Measurements from ENCODE around the gene ABCD3. TPM values are rescaled to one million over a fixed set of nuclear protein-coding genes. Genes with fewer than 3 reads are reported as not detected.
A peak's percentile ranks its signal among the peaks of the same experiment; 100 is the strongest.

The ABCD3 gene
- total and polyA plus RNA-seq, 2 of the 13 experiments (the other 11 are each of a cell fraction or from before 2014, with no cell fraction given): 27.5 to 166 TPM

DNA sequence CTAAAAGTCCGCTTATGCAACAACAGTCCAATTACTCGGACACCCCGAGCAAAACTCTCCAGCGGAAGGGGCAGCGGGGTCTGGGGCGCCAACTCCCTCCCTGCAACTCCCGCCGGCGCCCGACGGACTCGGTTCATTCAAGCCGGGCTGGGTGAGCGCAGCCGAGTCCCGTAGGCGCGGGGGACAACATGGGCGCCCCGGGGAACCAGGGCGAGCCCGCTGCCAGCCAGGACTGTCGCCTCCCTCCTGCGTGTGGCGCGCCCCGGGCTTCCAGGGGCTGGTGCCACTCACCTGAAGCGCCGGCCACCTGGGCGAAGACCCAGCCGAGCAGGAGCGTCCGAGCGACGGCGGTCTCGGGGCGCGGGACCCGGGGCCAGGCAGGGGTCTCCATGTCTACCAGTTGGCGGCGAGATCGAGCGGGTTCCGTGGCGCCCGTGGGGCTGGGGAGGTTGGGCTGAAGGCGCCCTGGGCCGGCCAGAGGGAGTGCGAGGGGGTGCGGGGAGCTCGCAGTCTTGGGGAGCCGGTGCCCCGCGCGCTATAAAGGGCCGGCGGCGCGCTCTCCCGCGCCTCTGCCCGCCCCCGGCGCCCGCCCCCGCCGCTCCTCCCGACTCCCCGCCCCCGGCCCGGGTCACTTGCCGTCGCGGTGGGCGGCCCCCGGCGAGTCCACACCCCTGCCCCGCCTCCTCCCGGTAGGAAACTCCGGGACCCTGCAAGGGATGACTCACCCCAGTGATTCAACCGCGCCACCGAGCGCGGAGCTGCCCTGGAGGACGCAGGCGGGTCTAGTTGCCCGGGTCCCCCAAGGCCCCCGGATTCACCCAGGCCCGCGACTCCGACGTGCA lies 123.3 kb downstream of the ABCD3 start, which contains the start of gene F3 (continued):
- TF ChIP-seq ARID4A (CRISPR knock-in tag; IDR thresholded peaks at IDR 0.05; ENCODE audit: borderline replicate concordance) (peak; percentile 67; the same call in 1 of the 2 replicates), ZNF296 (CRISPR knock-in tag; conservative IDR thresholded peaks at IDR 0.05) (no peak), SMYD3 (CRISPR knock-in tag; IDR thresholded peaks at IDR 0.05) (no peak), IRF2 (CRISPR knock-in tag; IDR thresholded peaks at IDR 0.05) (peak; percentile 57; the same call in 1 of the 2 replicates), NR2F2 (IDR thresholded peaks at IDR 0.05; ENCODE audit: borderline replicate concordance, low read depth) (no peak), ZNF337 (CRISPR knock-in tag; IDR thresholded peaks at IDR 0.05; ENCODE audit: borderline replicate concordance, low read depth) (no peak), HNRNPUL1 (IDR thresholded peaks at IDR 0.05; ENCODE audit: low read depth, low read length) (no peak), GABPB1 (CRISPR knock-in tag; IDR thresholded peaks at IDR 0.05) (peak; percentile 58; the same call in 1 of the 2 replicates), ZNF44 (CRISPR knock-in tag; IDR thresholded peaks at IDR 0.05) (no peak), KAT8 (CRISPR knock-in tag; IDR thresholded peaks at IDR 0.05) (peak; percentile 25; the same call in 1 of the 2 replicates), U2AF1 (optimal IDR thresholded peaks at IDR 0.05; ENCODE audit: low read depth, low read length) (no peak), MEIS2 (CRISPR knock-in tag; IDR thresholded peaks at IDR 0.05) (no peak), EED (CRISPR knock-in tag; IDR thresholded peaks at IDR 0.05) (no peak), NAIF1 (CRISPR knock-in tag; IDR thresholded peaks at IDR 0.05; ENCODE audit: borderline replicate concordance) (no peak), HIVEP1 (CRISPR knock-in tag; IDR thresholded peaks at IDR 0.05) (peak; percentile 85), CBFB (CRISPR knock-in tag; IDR thresholded peaks at IDR 0.05) (no peak), TCF7 (IDR thresholded peaks at IDR 0.05; ENCODE audit: low read depth) (no peak), TBX2 (CRISPR knock-in tag; IDR thresholded peaks at IDR 0.05; ENCODE audit: borderline replicate concordance) (no peak; the same call in 1 of the 2 replicates), ZNF670 (CRISPR knock-in tag; IDR thresholded peaks at IDR 0.05; ENCODE audit: borderline replicate concordance) (no peak; the same call in 1 of the 2 replicates)
- TF ChIP-seq, protein P1, sequence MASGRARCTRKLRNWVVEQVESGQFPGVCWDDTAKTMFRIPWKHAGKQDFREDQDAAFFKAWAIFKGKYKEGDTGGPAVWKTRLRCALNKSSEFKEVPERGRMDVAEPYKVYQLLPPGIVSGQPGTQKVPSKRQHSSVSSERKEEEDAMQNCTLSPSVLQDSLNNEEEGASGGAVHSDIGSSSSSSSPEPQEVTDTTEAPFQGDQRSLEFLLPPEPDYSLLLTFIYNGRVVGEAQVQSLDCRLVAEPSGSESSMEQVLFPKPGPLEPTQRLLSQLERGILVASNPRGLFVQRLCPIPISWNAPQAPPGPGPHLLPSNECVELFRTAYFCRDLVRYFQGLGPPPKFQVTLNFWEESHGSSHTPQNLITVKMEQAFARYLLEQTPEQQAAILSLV (CRISPR knock-in tag; IDR thresholded peaks at IDR 0.05; ENCODE audit: borderline replicate concordance): peak; percentile 27; the same call in 1 of the 2 replicates
- TF ChIP-seq, protein P2, sequence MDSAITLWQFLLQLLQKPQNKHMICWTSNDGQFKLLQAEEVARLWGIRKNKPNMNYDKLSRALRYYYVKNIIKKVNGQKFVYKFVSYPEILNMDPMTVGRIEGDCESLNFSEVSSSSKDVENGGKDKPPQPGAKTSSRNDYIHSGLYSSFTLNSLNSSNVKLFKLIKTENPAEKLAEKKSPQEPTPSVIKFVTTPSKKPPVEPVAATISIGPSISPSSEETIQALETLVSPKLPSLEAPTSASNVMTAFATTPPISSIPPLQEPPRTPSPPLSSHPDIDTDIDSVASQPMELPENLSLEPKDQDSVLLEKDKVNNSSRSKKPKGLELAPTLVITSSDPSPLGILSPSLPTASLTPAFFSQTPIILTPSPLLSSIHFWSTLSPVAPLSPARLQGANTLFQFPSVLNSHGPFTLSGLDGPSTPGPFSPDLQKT (CRISPR knock-in tag; IDR thresholded peaks at IDR 0.05; ENCODE audit: borderline replicate concordance): no peak
- TF ChIP-seq, protein P3, sequence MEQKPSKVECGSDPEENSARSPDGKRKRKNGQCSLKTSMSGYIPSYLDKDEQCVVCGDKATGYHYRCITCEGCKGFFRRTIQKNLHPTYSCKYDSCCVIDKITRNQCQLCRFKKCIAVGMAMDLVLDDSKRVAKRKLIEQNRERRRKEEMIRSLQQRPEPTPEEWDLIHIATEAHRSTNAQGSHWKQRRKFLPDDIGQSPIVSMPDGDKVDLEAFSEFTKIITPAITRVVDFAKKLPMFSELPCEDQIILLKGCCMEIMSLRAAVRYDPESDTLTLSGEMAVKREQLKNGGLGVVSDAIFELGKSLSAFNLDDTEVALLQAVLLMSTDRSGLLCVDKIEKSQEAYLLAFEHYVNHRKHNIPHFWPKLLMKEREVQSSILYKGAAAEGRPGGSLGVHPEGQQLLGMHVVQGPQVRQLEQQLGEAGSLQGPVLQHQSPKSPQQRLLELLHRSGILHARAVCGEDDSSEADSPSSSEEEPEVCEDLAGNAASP (CRISPR knock-in tag; IDR thresholded peaks at IDR 0.05; ENCODE audit: borderline replicate concordance): no peak

All from HepG2 (cell line).